CD4-positive, CD25-positive, alpha-beta regulatory T cell (primary cell): ENCODE data around the gene C6orf89. TPM values are rescaled to one million over a fixed set of nuclear protein-coding genes. Genes with fewer than 3 reads are reported as not detected.

ENCODE experiments used
- ATAC-seq, 2 donors: fragments of 150-1000 bp; cut with Tn5 transposase; one replicate each; pipeline ENCODE4 v1.10.0; 2021; ENCODE audit warnings: low read depth in 2 of 2, moderate number of reproducible peaks in 2 of 2, moderate library complexity in 1 of 2
- DNase-seq, 3 donors: peaks; one replicate each; pipeline versions ENCODE4 v3.0.0 to v3.0.0-alpha.2; 2012 to 2022; ENCODE audit warnings: mixed read lengths in 1 of 3
- H3K27ac ChIP-seq: one replicate; pipeline ENCODE4 v1.7.0; 2013; ENCODE audit warnings: mild to moderate bottlenecking, low read length; ENCODE audit not compliant: insufficient read depth, poor library complexity, severe bottlenecking
- H3K27me3 ChIP-seq: one replicate; pipeline ENCODE4 v1.7.0; 2013; ENCODE audit warnings: low read length; ENCODE audit not compliant: control insufficient read depth, insufficient read depth
- H3K36me3 ChIP-seq: one replicate; pipeline ENCODE4 v1.7.0; 2013; ENCODE audit warnings: mild to moderate bottlenecking, low read length, moderate library complexity; ENCODE audit not compliant: control insufficient read depth, insufficient read depth
- H3K4me1 ChIP-seq: 2 replicates; pipeline ENCODE4 v1.7.0; 2013; ENCODE audit warnings: mild to moderate bottlenecking, low read length; ENCODE audit not compliant: insufficient read depth, control insufficient read depth, poor library complexity, severe bottlenecking
- H3K4me3 ChIP-seq: one replicate; pipeline ENCODE4 v1.7.0; 2013; ENCODE audit warnings: low read depth, mild to moderate bottlenecking, low read length, moderate library complexity
- H3K9me3 ChIP-seq, 2 experiments: 1 replicate in 1 of 2; 2 replicates in 1 of 2; pipeline ENCODE4 v1.7.0; 2013; ENCODE audit warnings: low read length in 2 of 2, mild to moderate bottlenecking in 1 of 2, moderate library complexity in 1 of 2; ENCODE audit not compliant: control insufficient read depth in 2 of 2
- H3K27ac Mint-ChIP-seq, 3 donors: one replicate each; pipeline ENCODE4 v1.8.0; 2020 to 2022; ENCODE audit warnings: mild to moderate bottlenecking in 3 of 3, mixed read lengths in 3 of 3, moderate library complexity in 2 of 3
- H3K27me3 Mint-ChIP-seq: one replicate; pipeline ENCODE4 v1.8.0; 2022; ENCODE audit warnings: mild to moderate bottlenecking, mixed read lengths
- H3K36me3 Mint-ChIP-seq: one replicate; pipeline ENCODE4 v1.8.0; 2020; ENCODE audit warnings: mixed read lengths
- H3K4me1 Mint-ChIP-seq, 4 donors: one replicate each; pipeline ENCODE4 v1.8.0; 2020 to 2022; ENCODE audit warnings: mixed read lengths in 4 of 4, mild to moderate bottlenecking in 1 of 4
- H3K4me3 Mint-ChIP-seq, 4 donors: one replicate each; pipeline ENCODE4 v1.8.0; 2020 to 2022; ENCODE audit warnings: mild to moderate bottlenecking in 4 of 4, mixed read lengths in 4 of 4, moderate library complexity in 3 of 4
- H3K9me3 Mint-ChIP-seq, 7 donors: one replicate each; pipeline ENCODE4 v1.8.0; 2020 to 2022; ENCODE audit warnings: mixed read lengths in 7 of 7, mild to moderate bottlenecking in 3 of 7, moderate library complexity in 2 of 7
- polyA plus RNA-seq, 4 donors: library from polyadenylated mRNA; unstranded; fragments of 300-500 nt; fragmentation: Illumina TruSeq; gene quantifications; one replicate each; pipeline ENCODE4 v1.2.3, GENCODE V29; 2021
- total RNA-seq: library from RNA; stranded (reverse); gene quantifications from one replicate; pipeline ENCODE4 v1.2.3, GENCODE V29; 2022

The C6orf89 gene
- total and polyA plus RNA-seq, 5 donors from 2014 or later, result 33.8 to 49.1 (median 42.8) TPM

GRCh38 chr6:36969240-36969691, 83.5 kb downstream of the C6orf89 start:
- peaks cover 30% of the 10 kb centered on the region for H3K36me3 Mint-ChIP-seq
- no peak overlapping the region for H3K4me3 ChIP-seq
- no peaks in the 10 kb centered on the region for H3K9me3 Mint-ChIP-seq
- H3K4me1 Mint-ChIP-seq, result peaks cover 5 to 19% (median 11%) of the 10 kb centered on the region in 4 donors
- peaks cover 10% of the 10 kb centered on the region for H3K4me1 ChIP-seq
- no peak overlapping the region for H3K27ac ChIP-seq
- no peak for DNase-seq
- H3K9me3 ChIP-seq, result no peaks in the 10 kb centered on the region
- ATAC-seq, result no peak
- H3K36me3 ChIP-seq, result peaks cover 78% of the 10 kb centered on the region
- H3K4me3 Mint-ChIP-seq, result no peak overlapping the region
- no peaks in the 10 kb centered on the region for H3K27me3 ChIP-seq
- no peaks in the 10 kb centered on the region for H3K27me3 Mint-ChIP-seq
- H3K27ac Mint-ChIP-seq, result peak overlapping the region in 1 of 3 donors; percentile 41

GRCh38 chr6:36969988-36970891, 84.5 kb downstream of the C6orf89 start:
- Histone ChIP-seq H3K27me3 (no peaks in the 10 kb centered on the region), H3K9me3 (no peaks in the 10 kb centered on the region), H3K4me1 (peaks cover under 1% of the 10 kb centered on the region), H3K27ac (no peak overlapping the region), H3K4me3 (no peak overlapping the region), H3K36me3 (peaks cover 88% of the 10 kb centered on the region)
- H3K27me3 Mint-ChIP-seq, result no peaks in the 10 kb centered on the region
- H3K4me1 Mint-ChIP-seq, result peaks cover 4 to 11% (median 5%) of the 10 kb centered on the region in 4 donors
- no peak for DNase-seq
- ATAC-seq, result no peak
- H3K36me3 Mint-ChIP-seq, result peaks cover 36% of the 10 kb centered on the region
- H3K9me3 Mint-ChIP-seq, result no peaks in the 10 kb centered on the region
- no peak overlapping the region for H3K4me3 Mint-ChIP-seq
- H3K27ac Mint-ChIP-seq, result peak overlapping the region in 2 of 3 donors; percentile 41 to 51

GRCh38 chr6:36970892-36971842, 85.4 kb downstream of the C6orf89 start:
- Histone ChIP-seq H3K27ac (no peak overlapping the region), H3K4me3 (no peak overlapping the region), H3K27me3 (no peaks in the 10 kb centered on the region), H3K4me1 (no peaks in the 10 kb centered on the region), H3K36me3 (peaks cover 97% of the 10 kb centered on the region), H3K9me3 (no peaks in the 10 kb centered on the region)
- ATAC-seq (no peak), DNase-seq (no peak)
- Mint-ChIP-seq H3K27ac (peak overlapping the region in 1 of 3 donors; percentile 46), H3K27me3 (no peaks in the 10 kb centered on the region), H3K4me3 (no peak overlapping the region), H3K4me1 (peaks cover 0 to 5% (median 4%) of the 10 kb centered on the region in 4 donors), H3K36me3 (peaks cover 39% of the 10 kb centered on the region), H3K9me3 (no peaks in the 10 kb centered on the region)

- H3K4me3 ChIP-seq, result no peak overlapping the region
- Mint-ChIP-seq H3K4me1 (peaks cover 0 to 5% (median 2%) of the 10 kb centered on the region in 4 donors), H3K36me3 (peaks cover 35% of the 10 kb centered on the region), H3K27ac (peak overlapping the region in 1 of 3 donors; percentile 46), H3K4me3 (no peak overlapping the region), H3K9me3 (no peaks in the 10 kb centered on the region), H3K27me3 (no peaks in the 10 kb centered on the region)
- H3K4me1 ChIP-seq, result no peaks in the 10 kb centered on the region
- H3K36me3 ChIP-seq, result peaks cover 99% of the 10 kb centered on the region
- H3K27me3 ChIP-seq, result no peaks in the 10 kb centered on the region
- no peak overlapping the region for H3K27ac ChIP-seq
- ATAC-seq, result no peak
- no peak for DNase-seq
- H3K9me3 ChIP-seq, result no peaks in the 10 kb centered on the region
These were observed 86.3 kb downstream of the C6orf89 start for GRCh38 chr6:36971921-36972673.

- DNase-seq (no peak), ATAC-seq (no peak)
- Mint-ChIP-seq H3K27me3 (no peaks in the 10 kb centered on the region), H3K36me3 (peaks cover 40% of the 10 kb centered on the region), H3K9me3 (no peaks in the 10 kb centered on the region), H3K27ac (no peak overlapping the region), H3K4me3 (no peak overlapping the region), H3K4me1 (peaks cover 0 to 5% (median 1%) of the 10 kb centered on the region in 4 donors)
- H3K36me3 ChIP-seq, result peaks cover 100% of the 10 kb centered on the region
- no peaks in the 10 kb centered on the region for H3K9me3 ChIP-seq
- H3K27ac ChIP-seq, result no peak overlapping the region
- no peaks in the 10 kb centered on the region for H3K4me1 ChIP-seq
- H3K27me3 ChIP-seq, result no peaks in the 10 kb centered on the region
- no peak overlapping the region for H3K4me3 ChIP-seq
These were observed 87.4 kb downstream of the C6orf89 start for GRCh38 chr6:36973190-36973589.

- peaks cover 0 to 5% (median 1%) of the 10 kb centered on the region in 4 donors for H3K4me1 Mint-ChIP-seq
- H3K27me3 Mint-ChIP-seq, result no peaks in the 10 kb centered on the region
- peaks cover 100% of the 10 kb centered on the region for H3K36me3 ChIP-seq
- H3K9me3 Mint-ChIP-seq, result no peaks in the 10 kb centered on the region
- H3K4me3 Mint-ChIP-seq, result no peak overlapping the region
- H3K4me3 ChIP-seq, result no peak overlapping the region
- no peak overlapping the region for H3K27ac ChIP-seq
- ATAC-seq (no peak), DNase-seq (no peak)
- H3K9me3 ChIP-seq, result no peaks in the 10 kb centered on the region
- no peak overlapping the region for H3K27ac Mint-ChIP-seq
- peaks cover 44% of the 10 kb centered on the region for H3K36me3 Mint-ChIP-seq
- H3K27me3 ChIP-seq, result no peaks in the 10 kb centered on the region
- no peaks in the 10 kb centered on the region for H3K4me1 ChIP-seq
These were observed 87.9 kb downstream of the C6orf89 start for GRCh38 chr6:36973647-36974046.
